ENCODE results near the gene CAMK2D.

GRCh38 chr4:113614414-113614813 lies 147.1 kb downstream of the CAMK2D start:
- no peak for TF ChIP-seq CTCF (IDR thresholded peaks at IDR 0.05)
- TF ChIP-seq POLR2A (IDR thresholded peaks at IDR 0.05), result no peak

Measured in thyroid gland (tissue), 4 donors.